Activated CD4-positive, alpha-beta memory T cell treated with anti-CD3 and anti-CD28 coated beads for 36 hours (primary cell): Measurements from ENCODE around the gene CHAC1. TPM values are rescaled to one million over a fixed set of nuclear protein-coding genes. Genes with fewer than 3 reads are reported as not detected.

ENCODE experiments used
- CTCF ChIA-PET: fragments of 350-600 bp; sonication (Branson Sonifier 250); formaldehyde crosslinking; loops from one replicate; lab custom pipeline; 2021; ENCODE audit warnings: antibody characterized with exemption, inconsistent platforms; lab: Charles Lee
- POLR2A ChIA-PET: fragments of 350-600 bp; sonication (Branson Sonifier 250); formaldehyde crosslinking; loops from one replicate; lab custom pipeline; 2021; ENCODE audit warnings: antibody characterized with exemption; lab: Charles Lee
- DNase-seq: peaks from one replicate; pipeline ENCODE4 v3.0.0-alpha.2; 2020
- H3K27ac Mint-ChIP-seq: one replicate; pipeline ENCODE4 v1.8.0; 2021; ENCODE audit warnings: mixed read lengths
- H3K27me3 Mint-ChIP-seq: one replicate; pipeline ENCODE4 v1.8.0; 2021; ENCODE audit warnings: mixed read lengths
- H3K36me3 Mint-ChIP-seq: one replicate; pipeline ENCODE4 v1.8.0; 2021; ENCODE audit warnings: mixed read lengths
- H3K4me1 Mint-ChIP-seq: one replicate; pipeline ENCODE4 v1.8.0; 2021; ENCODE audit warnings: low read depth, mixed read lengths
- H3K4me3 Mint-ChIP-seq: one replicate; pipeline ENCODE4 v1.8.0; 2021; ENCODE audit warnings: mild to moderate bottlenecking, mixed read lengths
- H3K9me3 Mint-ChIP-seq: one replicate; pipeline ENCODE4 v1.8.0; 2021; ENCODE audit warnings: mixed read lengths
- intact Hi-C: fragments of 100-400 bp; cut with micrococcal nuclease; formaldehyde crosslinking; loops from one replicate; pipeline ENCODE4 v1.15.1; 2023
- total RNA-seq, 2 experiments: library from RNA; stranded (reverse); gene quantifications; one replicate each; pipeline ENCODE4 v1.2.3, GENCODE V29; 2021

CHAC1 gene
- total RNA-seq, 2 experiments from 2014 or later = 21.6 to 22.3 TPM

DNA sequence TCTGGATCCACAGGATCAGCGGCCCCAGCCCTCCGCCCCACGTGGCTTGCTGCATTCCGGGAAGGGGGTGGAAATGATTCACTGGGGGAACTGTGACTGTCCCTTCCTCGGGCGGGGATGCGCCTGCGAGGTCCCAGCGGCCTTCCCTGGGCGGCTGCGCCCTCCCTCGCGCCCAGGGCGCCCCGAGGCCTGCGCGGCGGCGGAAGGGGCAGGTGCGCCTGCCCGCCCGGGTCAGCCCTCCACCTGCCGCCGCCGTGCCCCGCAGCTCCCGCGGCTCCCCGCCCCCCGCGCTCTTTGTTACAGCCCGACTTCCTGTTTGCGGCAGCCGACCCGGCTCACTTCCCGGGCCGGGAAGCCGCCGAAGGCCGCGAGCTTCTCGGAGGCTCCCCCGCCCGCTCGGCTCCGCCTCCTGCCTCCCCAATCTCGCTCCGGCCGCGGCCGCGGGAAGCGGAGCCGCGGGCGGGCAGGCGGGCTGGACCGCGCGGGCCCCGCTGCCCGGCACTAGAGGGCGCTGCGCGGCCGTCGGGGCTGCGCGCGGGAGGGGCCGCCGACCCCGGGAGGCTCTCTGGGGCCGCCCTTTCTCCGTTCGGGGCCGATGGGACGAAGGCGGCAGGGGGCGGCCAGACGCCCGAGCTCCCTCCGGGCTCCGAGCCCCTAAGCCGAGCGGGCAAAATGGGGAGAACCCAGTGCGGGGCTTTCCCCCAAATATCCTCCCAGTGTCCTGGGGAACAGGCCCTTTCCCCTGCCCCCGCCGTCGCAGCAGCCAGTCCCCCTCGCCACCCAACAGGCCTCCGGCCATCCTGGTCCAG, 11.5 kb upstream of the CHAC1 start:
- intact Hi-C loops = loop anchor here (10.0 kb wide), 1 partner anchor 243 kb away; no protein-coding TSS in a partner anchor
- POLR2A ChIA-PET = interaction anchor here (0.6 to 3.7 kb wide), 10 partner anchors 11 to 426 kb away, joined by 3 to 45 read pairs (median 4); partner anchors contain the start of genes C15orf62, CHAC1, DLL4 and INO80
- Mint-ChIP-seq H3K4me1 (peaks cover 31% of the 10 kb centered on the region), H3K36me3 (no peaks in the 10 kb centered on the region), H3K9me3 (no peaks in the 10 kb centered on the region), H3K4me3 (peak overlapping the region; percentile 77), H3K27me3 (no peaks in the 10 kb centered on the region), H3K27ac (peak overlapping the region; percentile 61)
- DNase-seq = peak; percentile 76
- CTCF ChIA-PET = interaction anchor here (0.6 to 4.8 kb wide), 31 partner anchors 11 to 293 kb away, joined by 3 to 74 read pairs (median 4); partner anchors contain the start of genes CHAC1, CHP1, DLL4 and DNAJC17

DNA sequence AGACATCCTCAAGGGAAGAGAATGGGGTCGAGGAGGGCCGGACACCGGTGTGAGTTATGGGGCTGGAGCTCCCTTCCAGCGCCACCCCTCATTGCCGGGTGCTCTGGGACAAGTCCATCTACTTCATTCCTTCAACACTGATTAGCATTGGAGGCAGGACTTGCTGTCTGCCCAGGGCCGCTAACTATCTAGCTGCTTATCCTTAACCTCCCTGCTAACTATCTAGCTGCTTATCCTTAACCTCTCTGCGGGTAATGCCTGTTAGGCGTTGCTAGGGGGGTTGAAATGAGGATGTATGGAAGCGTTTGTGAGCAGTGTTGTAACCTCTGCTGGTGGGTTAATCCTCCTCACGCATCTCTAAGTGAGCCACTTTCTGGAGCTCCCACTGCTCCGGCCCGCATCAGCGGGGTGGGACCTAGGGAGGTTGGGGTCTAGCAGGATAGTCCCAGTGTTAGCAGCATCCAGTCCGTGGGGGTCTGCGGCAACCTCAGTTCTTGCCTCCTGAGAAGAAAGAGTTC, 10.9 kb upstream of the CHAC1 start:
- DNase-seq = no peak
- Mint-ChIP-seq H3K4me1 (peaks cover 31% of the 10 kb centered on the region), H3K27ac (peak overlapping the region; percentile 74), H3K36me3 (no peaks in the 10 kb centered on the region), H3K4me3 (peak overlapping the region; percentile 77), H3K9me3 (no peaks in the 10 kb centered on the region), H3K27me3 (no peaks in the 10 kb centered on the region)
- ChIA-PET CTCF (interaction anchor here (0.5 to 4.8 kb wide), 24 partner anchors 11 to 293 kb away, joined by 3 to 74 read pairs (median 5); partner anchors contain the start of genes CHAC1, CHP1, DLL4 and EXD1), POLR2A (interaction anchor here (0.8 to 3.7 kb wide), 7 partner anchors 10 to 173 kb away, joined by 3 to 45 read pairs (median 4); partner anchors contain the start of genes C15orf62, CHAC1 and DLL4)
- intact Hi-C loops = loop anchor here (10.0 kb wide), 1 partner anchor 242 kb away; no protein-coding TSS in a partner anchor

DNA sequence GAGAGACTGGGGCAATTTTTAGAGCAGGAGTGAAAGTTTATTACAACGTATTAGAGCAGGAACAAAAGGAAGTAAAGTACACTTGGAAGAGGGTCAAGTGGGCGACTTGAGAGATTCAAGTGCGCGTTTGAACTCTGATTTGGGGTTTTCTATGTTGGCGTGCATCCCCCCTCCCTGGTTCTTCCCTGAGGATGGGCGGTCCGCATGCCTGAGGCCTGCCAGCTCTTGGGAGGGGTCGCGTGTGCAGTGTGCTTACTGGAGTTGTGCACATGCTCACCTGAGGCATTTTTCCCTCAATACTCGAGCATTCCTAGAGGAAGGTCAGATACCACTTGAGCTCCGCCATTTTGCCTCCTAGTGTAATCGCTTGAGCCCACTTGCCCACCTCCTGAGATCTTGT, 10.4 kb upstream of the CHAC1 start:
- H3K9me3 Mint-ChIP-seq = no peaks in the 10 kb centered on the region
- H3K4me1 Mint-ChIP-seq = peaks cover 31% of the 10 kb centered on the region
- POLR2A ChIA-PET = interaction anchor here (0.8 to 3.7 kb wide), 5 partner anchors 9 to 36 kb away, joined by 3 to 45 read pairs (median 9); partner anchors contain the start of genes CHAC1 and DLL4
- H3K4me3 Mint-ChIP-seq = peak overlapping the region; percentile 77
- no peaks in the 10 kb centered on the region for H3K27me3 Mint-ChIP-seq
- no peaks in the 10 kb centered on the region for H3K36me3 Mint-ChIP-seq
- CTCF ChIA-PET = interaction anchor here (0.5 to 4.8 kb wide), 18 partner anchors 10 to 288 kb away, joined by 3 to 74 read pairs (median 6); partner anchors contain the start of genes CHAC1, CHP1, DLL4 and EXD1
- H3K27ac Mint-ChIP-seq = peak overlapping the region; percentile 74
- intact Hi-C loops = loop anchor here (10.0 kb wide), 1 partner anchor 242 kb away; no protein-coding TSS in a partner anchor
- no peak for DNase-seq

DNA sequence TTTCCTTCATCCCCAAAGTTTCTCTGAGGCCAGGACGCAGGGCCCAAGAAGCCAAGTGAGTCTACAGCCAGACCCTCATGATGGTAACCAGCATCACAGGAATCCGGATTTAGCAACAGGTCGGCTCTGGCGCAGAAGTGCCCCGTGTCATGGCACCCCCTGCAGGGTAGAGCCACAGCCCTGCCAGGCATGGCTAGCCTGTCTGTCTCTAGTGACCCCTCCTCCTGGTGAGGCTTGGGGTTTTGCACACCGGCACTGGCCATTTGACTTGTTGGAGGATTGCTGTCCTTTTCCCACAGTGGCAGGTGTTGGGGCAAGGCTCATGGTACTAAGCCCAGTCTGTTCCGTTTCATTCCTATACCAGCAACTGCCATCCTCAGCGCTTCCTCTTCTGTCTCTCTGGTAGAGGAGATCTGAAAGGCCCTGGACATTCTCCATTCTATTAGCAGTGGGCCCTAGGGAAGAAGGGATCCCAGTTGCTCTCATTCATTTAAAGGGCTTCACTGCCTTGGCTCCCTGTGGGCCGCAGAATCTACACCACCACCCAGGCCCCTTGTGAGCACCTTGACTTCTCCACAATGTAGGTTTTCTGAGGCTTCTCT, 9.4 kb upstream of the CHAC1 start:
- no peak overlapping the region for H3K27ac Mint-ChIP-seq
- peak overlapping the region; percentile 77 for H3K4me3 Mint-ChIP-seq
- H3K9me3 Mint-ChIP-seq = no peaks in the 10 kb centered on the region
- no peaks in the 10 kb centered on the region for H3K36me3 Mint-ChIP-seq
- DNase-seq = no peak
- peaks cover 31% of the 10 kb centered on the region for H3K4me1 Mint-ChIP-seq
- intact Hi-C loops = loop anchor here (10.0 kb wide), 1 partner anchor 241 kb away; no protein-coding TSS in a partner anchor
- ChIA-PET CTCF (interaction anchor here (0.9 to 4.8 kb wide), 3 partner anchors 9 to 77 kb away, joined by 3 to 74 read pairs (median 6); partner anchors contain the start of genes CHAC1 and DLL4), POLR2A (no interaction called here)
- H3K27me3 Mint-ChIP-seq = no peaks in the 10 kb centered on the region

DNA sequence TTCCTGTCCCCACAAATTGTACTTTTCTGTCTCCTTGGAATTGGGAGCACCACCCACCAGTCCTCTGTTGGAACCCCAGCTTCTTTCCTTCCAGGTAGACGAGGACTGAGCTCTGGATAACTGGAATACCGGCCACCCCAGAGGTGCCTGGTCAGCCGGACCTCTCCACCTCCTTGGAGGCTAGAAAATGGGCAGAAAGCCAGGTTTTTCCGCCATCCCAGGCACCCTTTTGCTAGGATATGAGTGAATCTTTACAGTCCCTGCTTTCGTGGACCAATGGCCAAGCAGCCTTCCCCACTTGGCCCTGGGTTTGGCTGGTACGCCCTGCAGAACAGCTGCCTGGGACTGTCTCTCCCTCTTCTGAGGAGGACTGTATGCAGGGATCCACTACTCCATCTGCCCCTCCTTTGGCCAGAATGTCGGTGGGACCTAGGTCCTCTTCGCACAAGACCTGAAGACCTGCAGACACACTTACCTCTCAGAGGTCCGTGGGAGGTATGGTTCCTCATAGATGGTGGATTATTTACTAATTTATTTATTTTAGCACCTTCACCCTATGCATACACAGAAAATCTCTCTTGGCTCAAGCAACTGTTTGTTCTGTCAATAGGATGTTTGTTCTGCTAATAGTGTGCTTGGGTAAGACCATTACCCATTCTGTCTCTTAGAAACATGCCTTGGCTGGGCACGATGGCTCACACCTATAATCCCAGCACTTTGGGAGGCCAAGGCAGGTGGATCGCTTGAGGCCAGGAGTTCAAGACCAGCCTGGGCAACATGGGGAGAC, 8.6 kb upstream of the CHAC1 start:
- peaks cover 31% of the 10 kb centered on the region for H3K4me1 Mint-ChIP-seq
- CTCF ChIA-PET = interaction anchor here (1.6 to 1.7 kb wide), 2 partner anchors 14 to 39 kb away, joined by 5 to 8 read pairs; no protein-coding TSS in a partner anchor
- intact Hi-C loops = loop anchor here (10.0 kb wide), 1 partner anchor 240 kb away; no protein-coding TSS in a partner anchor

DNA sequence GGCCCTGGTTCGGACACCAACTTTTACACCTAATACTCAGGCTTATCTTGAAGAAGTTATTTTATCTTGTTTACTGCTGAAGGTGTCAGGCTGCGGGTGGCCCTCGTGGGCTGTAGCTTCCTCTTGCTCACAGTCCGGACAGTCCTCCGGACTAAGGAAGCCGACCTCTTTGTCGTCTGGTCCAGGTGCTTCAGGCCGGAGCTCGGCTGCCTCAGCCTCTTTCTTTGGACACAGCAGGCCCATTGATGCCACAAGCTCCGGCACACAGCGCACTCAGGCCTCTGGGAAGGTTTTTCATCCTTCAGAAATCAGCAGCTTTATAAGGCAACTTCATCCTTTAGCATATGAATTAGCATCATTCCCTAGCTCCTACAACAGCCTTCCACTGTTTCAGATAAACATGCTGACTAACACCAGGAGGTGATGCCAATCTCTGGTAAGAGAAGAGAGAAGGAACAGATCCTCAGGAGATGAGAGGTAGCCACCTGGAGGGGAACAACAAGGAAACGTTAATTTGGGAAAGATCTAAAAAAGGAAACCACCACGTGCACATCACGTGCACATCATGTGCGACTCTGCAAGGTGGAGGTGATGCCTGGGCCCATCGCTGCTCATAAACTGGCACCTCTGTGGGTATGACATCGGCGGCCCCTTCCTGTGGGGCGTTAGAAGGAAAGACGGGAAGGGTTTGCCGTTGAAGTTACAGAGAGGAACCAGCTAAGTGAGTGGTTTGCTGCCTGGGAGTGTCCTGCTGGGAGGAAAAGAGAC, 4.4 kb upstream of the CHAC1 start:
- DNase-seq = no peak
- ChIA-PET CTCF (interaction anchor here (1.7 to 2.4 kb wide), 2 partner anchors 19 to 45 kb away, joined by 3 to 12 read pairs; no protein-coding TSS in a partner anchor), POLR2A (no interaction called here)
- H3K4me1 Mint-ChIP-seq = peaks cover 22% of the 10 kb centered on the region
- no peak overlapping the region for H3K4me3 Mint-ChIP-seq
- no peaks in the 10 kb centered on the region for H3K27me3 Mint-ChIP-seq
- no peak overlapping the region for H3K27ac Mint-ChIP-seq
- intact Hi-C loops = loop anchor here (10.0 kb wide), 1 partner anchor 236 kb away; no protein-coding TSS in a partner anchor
- no peaks in the 10 kb centered on the region for H3K9me3 Mint-ChIP-seq
- H3K36me3 Mint-ChIP-seq = peaks cover 5% of the 10 kb centered on the region

More for the DNA sequence above, 8.6 kb upstream of the CHAC1 start:
- DNase-seq = no peak
- POLR2A ChIA-PET = no interaction called here
- no peaks in the 10 kb centered on the region for H3K36me3 Mint-ChIP-seq
- no peak overlapping the region for H3K4me3 Mint-ChIP-seq
- no peaks in the 10 kb centered on the region for H3K27me3 Mint-ChIP-seq
- H3K9me3 Mint-ChIP-seq = no peaks in the 10 kb centered on the region
- H3K27ac Mint-ChIP-seq = no peak overlapping the region

DNA sequence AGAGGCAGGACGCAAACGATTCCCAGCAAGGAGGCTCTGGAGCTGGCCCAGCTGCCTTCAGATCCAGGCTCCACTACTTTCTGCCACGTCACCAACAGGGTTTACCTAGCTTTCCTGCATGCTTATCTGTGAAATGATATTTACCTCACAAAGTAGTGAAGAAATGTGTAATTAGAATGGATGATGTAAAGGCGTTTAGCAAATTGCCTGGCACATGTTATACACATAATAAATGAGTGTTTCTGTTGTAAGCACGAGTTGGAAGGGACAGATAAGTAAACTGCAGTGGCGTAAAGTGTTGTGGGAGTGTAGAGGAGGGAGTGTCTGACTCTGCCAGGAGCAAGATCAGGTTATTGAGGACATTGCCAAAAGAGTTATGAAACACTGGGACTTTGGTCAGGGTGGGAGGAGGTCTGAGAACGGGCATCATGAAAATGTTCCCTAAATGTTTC, 3.5 kb upstream of the CHAC1 start:
- Mint-ChIP-seq H3K4me1 (peaks cover 31% of the 10 kb centered on the region), H3K27ac (no peak overlapping the region), H3K4me3 (no peak overlapping the region), H3K9me3 (no peaks in the 10 kb centered on the region), H3K27me3 (no peaks in the 10 kb centered on the region), H3K36me3 (peaks cover 12% of the 10 kb centered on the region)
- DNase-seq = no peak
- ChIA-PET CTCF (interaction anchor here (1.7 to 2.4 kb wide), 3 partner anchors 19 to 91 kb away, joined by 3 to 12 read pairs (median 4); no protein-coding TSS in a partner anchor), POLR2A (no interaction called here)
- intact Hi-C loops = loop anchor here (5.0 to 10.0 kb wide), 3 partner anchors 168 to 383 kb away; partner anchors contain the start of genes INO80, NUSAP1 and OIP5

DNA sequence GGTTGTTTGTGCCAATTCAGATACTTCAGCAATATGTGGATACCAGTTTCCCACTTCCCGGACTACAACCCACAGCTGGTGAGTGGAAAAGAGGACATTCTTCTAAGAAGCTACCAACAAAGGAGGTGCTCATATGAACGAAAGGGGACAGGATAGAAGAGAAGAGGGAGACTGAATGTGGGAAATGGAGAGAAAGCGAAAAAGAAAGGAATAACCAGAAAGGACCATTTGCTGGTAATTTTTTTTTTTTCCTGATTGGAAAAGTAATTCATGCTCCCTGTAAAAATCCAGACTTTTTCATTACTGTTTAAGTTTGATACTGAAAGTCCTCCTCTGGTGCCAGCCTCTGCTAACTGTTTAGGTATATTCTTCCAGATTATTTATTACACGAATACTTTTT, 1.5 kb upstream of the CHAC1 start:
- ChIA-PET CTCF (interaction anchor here (0.8 to 6.5 kb wide), 6 partner anchors 11 to 279 kb away, joined by 3 to 69 read pairs (median 5); partner anchors contain the start of genes CHP1 and VPS18), POLR2A (interaction anchor here (1.2 to 2.7 kb wide), 4 partner anchors 10 to 165 kb away, joined by 3 to 45 read pairs (median 4); no protein-coding TSS in a partner anchor)
- no peak for DNase-seq
- Mint-ChIP-seq H3K4me1 (peaks cover 38% of the 10 kb centered on the region), H3K36me3 (peaks cover 25% of the 10 kb centered on the region), H3K4me3 (peak overlapping the region; percentile 95), H3K9me3 (no peaks in the 10 kb centered on the region), H3K27me3 (no peaks in the 10 kb centered on the region), H3K27ac (no peak overlapping the region)
- intact Hi-C loops = loop anchor here (2.0 to 5.0 kb wide), 6 partner anchors 21 to 381 kb away; partner anchors contain the start of genes CHP1, EXD1, INO80 and NUSAP1

DNA sequence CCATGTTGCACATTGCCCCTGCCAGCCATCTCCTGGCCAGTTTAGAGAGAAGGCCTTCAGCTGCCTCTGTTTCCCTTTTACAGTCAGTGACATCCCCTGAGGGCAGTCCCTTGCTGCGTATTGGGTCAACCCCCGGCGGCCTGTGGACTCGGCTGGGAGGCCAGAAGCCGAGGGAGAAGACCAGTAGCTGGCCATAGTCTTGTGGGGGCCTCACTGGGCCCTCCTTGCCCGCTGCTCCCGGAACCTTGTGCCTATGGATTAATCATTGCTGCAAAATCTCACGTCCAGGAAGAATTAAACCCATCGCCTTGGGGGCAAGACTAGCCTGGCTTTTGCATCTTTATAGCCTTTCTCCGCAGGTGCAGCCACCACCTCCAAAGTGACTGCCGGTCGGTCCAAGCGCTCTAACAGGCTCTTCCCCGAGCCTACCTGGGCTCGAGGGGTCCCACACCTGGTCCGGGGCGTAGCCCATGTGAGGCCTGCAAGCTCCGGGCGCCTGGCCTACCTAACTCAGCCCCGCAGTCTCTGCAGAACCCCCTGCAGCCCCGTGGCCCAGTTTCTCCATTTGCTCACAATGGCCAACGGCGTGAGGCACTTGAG, 870 bp upstream of the CHAC1 start:
- Mint-ChIP-seq H3K27me3 (no peaks in the 10 kb centered on the region), H3K9me3 (no peaks in the 10 kb centered on the region), H3K27ac (peak overlapping the region; percentile 89), H3K4me3 (peak overlapping the region; percentile 95), H3K36me3 (peaks cover 25% of the 10 kb centered on the region), H3K4me1 (peaks cover 38% of the 10 kb centered on the region)
- ChIA-PET CTCF (interaction anchor here (0.8 to 6.5 kb wide), 8 partner anchors 11 to 279 kb away, joined by 3 to 69 read pairs (median 4); partner anchors contain the start of genes CHP1, EXD1 and VPS18), POLR2A (interaction anchor here (1.1 to 2.7 kb wide), 8 partner anchors 11 to 279 kb away, joined by 3 to 45 read pairs (median 6); partner anchors contain the start of genes CHP1, EXD1 and VPS18)
- DNase-seq = no peak
- intact Hi-C loops = loop anchor here (2.0 to 5.0 kb wide), 6 partner anchors 22 to 380 kb away; partner anchors contain the start of genes CHP1, EXD1, INO80 and NUSAP1
